Measurements from ENCODE around the gene GPSM3. TPM values are rescaled to one million over a fixed set of nuclear protein-coding genes. Genes with fewer than 3 reads are reported as not detected.

GPSM3 gene
- total RNA-seq, 6 donors from 2014 or later: 18.9 to 80.4 (median 30.6) TPM

GRCh38 chr6:32156891-32157290 lies 35.6 kb downstream of the GPSM3 start:
- Histone ChIP-seq H3K27me3 (peaks cover 0 to 4% (median 0%) of the 10 kb centered on the region in 4 donors), H3K27ac (no peak overlapping the region), H3K4me1 (peaks cover 29 to 39% (median 34%) of the 10 kb centered on the region in 4 donors), H3K36me3 (peaks cover 0 to 33% (median 7%) of the 10 kb centered on the region in 4 donors), H3K9me3 (no peaks in the 10 kb centered on the region), H3K4me3 (no peak overlapping the region)
- no peak for DNase-seq
- WGBS, 2 donors: 84 to 92% methylated on average over 9 of the region's 9 CpGs
- no peak for TF ChIP-seq CTCF (IDR thresholded peaks at IDR 0.05)
- TF ChIP-seq POLR2AphosphoS5 (IDR thresholded peaks at IDR 0.05): no peak
- TF ChIP-seq EP300 (IDR thresholded peaks at IDR 0.05): no peak
- no peak for TF ChIP-seq POLR2A (IDR thresholded peaks at IDR 0.05)
- ATAC-seq (ENCODE audit: low FRiP score in 2 of 2): no peak

GRCh38 chr6:32154514-32155161 lies 37.8 kb downstream of the GPSM3 start:
- Histone ChIP-seq H3K36me3 (peaks cover 0 to 31% (median 7%) of the 10 kb centered on the region in 4 donors), H3K27me3 (peaks cover 0 to 14% (median 6%) of the 10 kb centered on the region in 4 donors), H3K27ac (peak overlapping the region; percentile 79 to 87 (median 85)), H3K4me1 (peaks cover 31 to 53% (median 36%) of the 10 kb centered on the region in 4 donors), H3K9me3 (no peaks in the 10 kb centered on the region), H3K4me3 (peak overlapping the region; percentile 54 to 76 (median 63))
- DNase-seq (peak; percentile 74 to 88), ATAC-seq (ENCODE audit: low FRiP score in 2 of 2) (peak; percentile 50 to 75)
- 5% methylated on average over 11 to 34 of the region's 34 CpGs for WGBS, 2 donors
- peak; percentile 36 to 74 (median 58) for TF ChIP-seq CTCF (IDR thresholded peaks at IDR 0.05)
- no peak for TF ChIP-seq POLR2A (IDR thresholded peaks at IDR 0.05)

- 2 to 4% methylated on average over 40 to 50 of the region's 52 CpGs for WGBS, 2 donors
- H3K4me1 ChIP-seq: peaks cover 31 to 58% (median 36%) of the 10 kb centered on the region in 4 donors
- H3K27me3 ChIP-seq: peaks cover 0 to 22% (median 10%) of the 10 kb centered on the region in 4 donors
- H3K4me3 ChIP-seq: peak within 1 kb of the TSS; percentile 54 to 76 (median 63)
- TF ChIP-seq POLR2A (IDR thresholded peaks at IDR 0.05) (peak in 1 of 4 donors; percentile 31), POLR2AphosphoS5 (IDR thresholded peaks at IDR 0.05) (peak; percentile 30 to 81), CTCF (IDR thresholded peaks at IDR 0.05) (peak in 2 of 6 experiments; percentile 16 to 20), EP300 (IDR thresholded peaks at IDR 0.05) (peak in 1 of 4 donors; percentile 61)
- DNase-seq: peak; percentile 76 to 88
- H3K27ac ChIP-seq: peak within 1 kb of the TSS; percentile 79 to 87 (median 85)
- peak; percentile 86 to 87 for ATAC-seq (ENCODE audit: low FRiP score in 2 of 2)
- H3K9me3 ChIP-seq: no peaks in the 10 kb centered on the region
- peaks cover 0 to 28% (median 7%) of the 10 kb centered on the region in 4 donors for H3K36me3 ChIP-seq
Observed at GRCh38 chr6:32153564-32154513, 38.6 kb downstream of the GPSM3 start, which contains the start of gene PPT2. TSS of gene PPT2 (plus strand) at chr6:32154141. CDS start at chr6:32154595, 454 bp downstream.

- peak; percentile 53 to 67 for ATAC-seq (ENCODE audit: low FRiP score in 2 of 2)
- H3K27ac ChIP-seq: peak overlapping the region; percentile 79 to 87 (median 85)
- peak overlapping the region in 3 of 4 donors; percentile 54 to 76 (median 60) for H3K4me3 ChIP-seq
- peaks cover 0 to 21% (median 3%) of the 10 kb centered on the region in 4 donors for H3K36me3 ChIP-seq
- DNase-seq: peak in 1 of 2 donors; percentile 30
- H3K27me3 ChIP-seq: peaks cover 0 to 31% (median 14%) of the 10 kb centered on the region in 4 donors
- H3K4me1 ChIP-seq: peaks cover 31 to 63% (median 36%) of the 10 kb centered on the region in 4 donors
- H3K9me3 ChIP-seq: no peaks in the 10 kb centered on the region
- 33 to 51% methylated on average over 35 of the region's 35 CpGs for WGBS, 2 donors
- TF ChIP-seq CTCF (IDR thresholded peaks at IDR 0.05) (no peak), POLR2AphosphoS5 (IDR thresholded peaks at IDR 0.05) (no peak), EP300 (IDR thresholded peaks at IDR 0.05) (no peak), POLR2A (IDR thresholded peaks at IDR 0.05) (no peak)
Observed at GRCh38 chr6:32152769-32153563, 39.5 kb downstream of the GPSM3 start.

Measured in upper lobe of left lung (tissue), 6 donors.